EH (cell line): Measurements from ENCODE around the gene HOXB9.
A peak's percentile ranks its signal among the peaks of the same experiment; 100 is the strongest.

ENCODE experiments used
- DNase-seq: peaks from one replicate; pipeline ENCODE4 v3.0.0-alpha.2; 2015; ENCODE audit warnings: low read depth

Gene HOXB9

DNA sequence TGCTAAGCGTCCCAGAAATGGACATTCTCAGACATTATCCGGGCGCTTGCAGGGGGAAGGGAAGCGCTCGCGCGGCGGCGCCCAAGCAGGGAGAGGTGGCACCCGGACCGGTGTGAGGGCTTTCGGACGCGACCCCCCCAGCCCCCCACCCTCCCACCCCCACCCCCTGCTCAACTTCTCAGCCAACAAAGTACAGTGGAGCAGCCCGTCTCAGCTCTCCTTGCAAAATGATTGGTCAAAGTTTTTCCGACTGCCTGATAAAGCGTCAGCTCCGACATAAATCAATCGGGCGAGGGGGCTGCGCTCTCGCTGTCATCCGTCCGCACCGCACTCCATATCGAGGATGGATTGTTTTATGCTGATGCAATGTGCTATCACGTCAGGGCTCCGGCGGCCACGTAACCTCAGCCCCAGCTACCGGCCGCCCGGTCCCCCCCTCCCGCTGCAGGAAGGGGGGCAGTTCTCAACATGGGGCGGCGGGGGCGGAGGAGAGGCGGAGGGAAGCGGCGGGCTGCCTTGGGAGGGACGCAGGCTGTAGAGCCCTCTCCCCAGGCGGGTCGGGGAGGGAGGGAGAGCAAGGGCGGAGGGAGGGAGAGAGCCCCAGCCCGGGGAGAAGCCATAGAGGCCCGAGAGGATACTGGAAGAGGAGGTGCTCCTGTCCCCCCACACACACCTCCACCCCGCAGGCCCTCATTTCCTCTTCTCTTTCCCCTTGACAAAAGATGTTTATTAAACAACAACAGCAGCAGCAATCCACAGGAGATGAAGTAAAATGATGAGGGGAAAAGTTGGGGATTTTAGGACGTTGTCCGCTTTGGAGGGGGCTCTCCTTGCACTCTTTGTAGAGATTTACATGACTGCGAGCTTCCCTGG, at the start of gene HOXB9:
Gene HOXB9, minus strand, starts transcription at position 114 of the 873 bp plus-strand sequence. Its CDS starts 89 bp downstream, at position 25.
- no peak for DNase-seq

DNA sequence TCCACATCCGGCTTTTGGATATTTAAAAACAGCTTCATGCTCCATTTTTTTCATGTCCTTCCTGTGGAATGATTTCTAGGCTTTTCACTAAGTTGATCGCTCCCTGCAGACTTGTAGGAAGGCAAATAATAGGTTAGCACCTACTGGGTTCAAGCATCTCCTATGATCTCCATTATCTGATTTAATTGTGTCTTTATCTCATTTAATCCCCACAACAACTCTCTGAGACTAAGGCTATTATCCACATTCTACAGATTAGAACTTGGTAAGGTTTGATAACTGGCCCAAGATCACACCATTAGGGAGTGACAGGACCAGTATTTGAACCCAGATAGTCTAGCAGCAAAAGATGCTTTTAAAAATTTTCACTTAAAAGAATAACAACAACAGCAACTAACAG, 46.2 kb upstream of the HOXB9 start:
- no peak for DNase-seq

DNA sequence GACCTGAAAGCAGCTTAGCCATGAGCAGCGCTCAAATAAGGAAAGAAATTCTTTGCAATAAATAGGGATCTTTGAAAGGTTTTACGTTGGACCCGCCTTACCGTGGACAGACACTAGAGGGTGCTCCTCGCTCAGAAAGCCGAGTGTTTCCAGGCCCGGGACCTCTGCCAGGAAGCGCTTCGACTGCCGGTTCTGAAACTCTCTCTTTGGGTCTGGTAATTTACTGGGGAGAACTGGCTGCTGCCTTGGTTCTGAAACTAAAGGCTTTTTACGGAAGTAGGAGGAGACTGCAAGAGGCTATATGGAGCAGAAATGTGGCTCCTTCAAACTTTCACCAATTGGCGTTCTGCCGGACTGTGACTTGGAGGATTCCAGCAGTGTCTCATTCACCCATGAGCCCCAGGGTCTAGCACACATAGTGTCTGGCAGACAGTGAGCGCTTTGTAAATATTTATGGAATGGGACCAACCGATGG, 45.6 kb upstream of the HOXB9 start:
- DNase-seq, result peak; percentile 73

DNA sequence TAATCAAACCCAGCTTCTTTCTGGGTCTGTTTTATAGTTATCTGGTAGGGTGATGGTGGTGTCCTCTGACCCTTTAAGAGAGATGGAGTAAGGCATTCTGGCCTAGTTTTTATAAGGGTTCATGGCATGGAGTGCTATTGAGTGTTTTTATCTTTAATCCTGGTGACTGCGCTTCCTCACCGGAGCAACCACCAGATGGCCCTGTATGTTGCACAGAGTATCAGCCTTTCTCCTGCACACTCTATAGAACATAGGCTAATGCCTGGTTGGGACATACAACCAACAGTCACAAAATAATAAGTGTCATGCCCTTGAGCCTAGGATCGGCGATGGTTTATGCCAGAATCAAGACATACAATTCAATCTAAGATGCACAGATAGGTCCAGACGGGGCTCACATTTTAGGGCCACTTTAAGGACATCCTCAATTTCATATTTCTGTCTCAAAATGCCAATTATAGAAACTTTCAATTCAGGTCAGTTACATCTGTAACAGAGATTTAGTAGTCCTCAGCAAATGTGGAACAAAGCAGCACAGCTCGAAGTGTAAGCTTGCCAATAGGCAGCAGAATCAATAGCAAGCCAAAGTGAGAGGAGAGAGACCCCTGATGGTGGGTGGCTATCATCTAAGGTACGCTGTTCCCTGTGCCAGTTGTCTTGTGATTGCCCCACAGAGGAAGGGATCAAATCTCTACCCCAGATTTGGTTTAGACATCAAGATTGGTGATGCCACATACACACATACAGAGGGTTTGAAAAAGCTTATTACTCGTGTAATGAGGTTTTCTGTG, 37.2 kb upstream of the HOXB9 start:
- DNase-seq, result no peak

DNA sequence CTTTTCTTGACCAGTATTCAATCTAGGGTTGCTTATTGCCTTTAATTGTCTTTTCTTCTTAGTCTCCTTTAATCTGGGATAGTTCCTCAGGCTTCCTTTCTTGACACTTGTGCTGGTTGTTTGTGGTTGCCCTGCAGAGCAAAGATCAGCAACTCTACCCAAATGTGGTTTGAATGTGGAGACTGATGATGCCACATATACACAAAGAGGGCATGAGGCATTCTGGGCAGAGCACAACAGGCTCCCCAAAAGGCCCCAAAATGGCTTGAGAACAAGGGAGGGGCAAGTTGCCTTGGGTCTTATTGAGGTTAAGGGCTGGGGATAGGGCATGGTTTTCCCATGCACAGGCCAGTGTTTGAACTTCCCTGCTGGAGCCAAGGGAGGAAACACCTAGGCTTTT, 29.8 kb upstream of the HOXB9 start:
- no peak for DNase-seq

DNA sequence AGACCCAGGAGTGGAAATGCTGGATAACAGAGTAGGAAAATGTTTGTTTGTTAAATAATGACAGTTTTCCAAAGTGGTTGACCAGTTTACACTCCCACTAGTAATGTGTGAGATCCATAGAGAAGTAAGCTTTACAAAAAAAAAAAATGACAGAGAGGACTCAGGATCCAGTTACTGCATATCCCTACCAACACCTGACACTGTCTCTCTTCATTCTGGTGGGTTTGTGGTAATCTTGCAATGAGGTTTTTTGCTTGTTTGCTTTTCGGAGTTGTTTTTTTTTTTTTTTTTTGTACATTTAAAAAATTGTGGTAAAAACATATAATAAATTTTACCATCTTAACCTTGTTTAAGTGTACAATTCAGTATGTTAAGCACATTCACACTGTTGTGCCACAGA, 23.6 kb upstream of the HOXB9 start:
- DNase-seq, result no peak

DNA sequence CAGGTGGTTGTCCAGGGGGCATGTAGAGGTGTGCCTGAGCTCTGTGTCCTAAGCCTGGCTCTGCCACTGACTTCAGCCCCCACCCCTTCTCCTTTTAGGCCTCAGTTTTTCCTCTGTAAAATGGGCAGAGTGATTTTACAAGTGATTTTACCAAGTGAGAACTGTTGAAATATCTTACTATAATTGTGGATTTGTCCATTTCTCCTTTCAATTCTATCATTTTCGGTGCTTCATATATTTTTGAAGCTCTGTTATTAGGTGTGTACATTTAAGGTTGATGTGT, 21.7 kb upstream of the HOXB9 start:
- no peak for DNase-seq

DNA sequence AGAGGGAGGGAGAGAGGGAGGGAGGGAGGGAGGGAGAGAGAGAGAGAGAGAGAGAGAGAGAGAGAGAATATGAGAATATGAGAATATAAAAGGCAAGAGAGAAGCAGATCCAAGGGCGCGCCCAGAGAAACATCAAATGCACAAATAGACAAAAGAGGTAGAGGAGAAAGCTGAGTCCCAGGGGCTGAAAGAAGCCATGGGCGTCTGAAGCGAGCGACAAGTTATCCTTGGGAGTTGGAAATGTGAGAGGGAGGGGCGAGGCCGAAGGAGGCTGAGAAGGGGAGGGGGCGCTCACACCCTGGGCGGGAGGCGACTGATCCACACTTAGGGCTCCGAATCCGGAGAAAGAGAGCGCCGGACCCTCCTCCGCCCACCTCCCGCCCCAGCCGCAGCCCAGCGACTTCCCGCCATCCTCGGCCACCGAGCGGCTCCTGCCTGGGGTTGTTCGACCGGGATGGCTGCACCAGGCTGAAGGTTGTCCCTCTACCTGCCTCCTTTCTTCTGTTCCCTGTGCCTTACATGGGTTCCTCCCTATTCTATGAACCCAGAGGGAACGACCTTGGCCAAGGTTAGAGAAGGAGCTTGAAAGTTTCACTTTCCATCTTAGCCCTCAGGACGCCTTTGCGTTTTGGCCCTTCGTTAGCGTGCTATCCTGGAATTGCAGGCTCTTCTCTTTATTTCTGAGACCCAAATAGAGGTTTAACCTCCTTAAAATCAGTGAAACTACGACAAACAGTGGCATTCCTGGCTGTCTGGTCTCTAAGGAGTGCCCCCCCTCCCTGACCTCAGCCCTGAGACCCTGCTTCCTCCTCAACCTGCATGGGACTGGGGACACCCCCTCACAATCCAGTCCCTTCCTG, 21.2 kb upstream of the HOXB9 start:
- no peak for DNase-seq

DNA sequence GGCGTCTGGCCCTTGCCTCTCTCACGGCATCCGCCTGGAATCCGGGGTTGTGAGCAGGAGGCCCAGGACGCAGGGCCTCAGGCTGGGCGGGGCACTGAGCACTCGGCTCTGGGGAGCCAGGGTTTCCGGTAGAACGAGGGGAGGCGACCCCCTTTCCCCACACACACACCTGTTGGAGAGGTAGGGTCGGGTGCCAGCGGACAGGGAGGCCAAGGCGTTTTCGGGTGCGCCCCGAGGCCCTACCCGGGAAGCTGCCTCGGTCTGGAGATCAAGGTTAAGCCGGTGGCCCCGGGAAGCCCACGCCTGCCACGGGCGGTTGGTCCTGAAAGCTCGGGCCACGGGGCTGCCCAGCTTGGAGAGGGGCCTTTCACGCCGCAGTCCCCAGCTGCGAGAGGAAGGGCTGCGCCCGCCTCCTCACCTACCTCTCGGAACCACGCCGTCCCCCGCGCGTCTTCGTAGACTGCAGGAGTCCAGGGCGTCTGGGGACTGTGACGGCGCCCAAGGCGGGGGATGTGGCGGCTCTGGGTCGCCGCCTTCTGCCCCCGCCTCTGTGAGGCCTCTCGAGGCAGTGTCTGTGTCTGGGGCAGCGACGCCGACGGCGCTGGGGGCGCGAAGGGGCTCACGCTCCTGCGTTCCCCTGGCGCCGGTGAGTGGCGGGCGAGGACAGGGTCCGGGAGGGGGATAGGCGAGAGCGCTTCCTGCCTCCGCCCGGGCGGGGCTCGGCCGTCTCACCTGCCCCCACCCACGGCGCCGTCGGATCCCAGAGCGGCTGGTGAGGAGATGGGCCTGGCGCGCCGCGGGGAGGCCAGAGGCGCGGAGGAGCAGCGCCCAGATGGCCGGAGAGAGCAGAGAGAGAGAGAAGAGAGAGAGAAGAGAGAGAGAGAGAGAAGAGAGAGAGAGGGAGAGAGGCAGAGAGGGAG, 20.3 kb upstream of the HOXB9 start:
- DNase-seq, result no peak

DNA sequence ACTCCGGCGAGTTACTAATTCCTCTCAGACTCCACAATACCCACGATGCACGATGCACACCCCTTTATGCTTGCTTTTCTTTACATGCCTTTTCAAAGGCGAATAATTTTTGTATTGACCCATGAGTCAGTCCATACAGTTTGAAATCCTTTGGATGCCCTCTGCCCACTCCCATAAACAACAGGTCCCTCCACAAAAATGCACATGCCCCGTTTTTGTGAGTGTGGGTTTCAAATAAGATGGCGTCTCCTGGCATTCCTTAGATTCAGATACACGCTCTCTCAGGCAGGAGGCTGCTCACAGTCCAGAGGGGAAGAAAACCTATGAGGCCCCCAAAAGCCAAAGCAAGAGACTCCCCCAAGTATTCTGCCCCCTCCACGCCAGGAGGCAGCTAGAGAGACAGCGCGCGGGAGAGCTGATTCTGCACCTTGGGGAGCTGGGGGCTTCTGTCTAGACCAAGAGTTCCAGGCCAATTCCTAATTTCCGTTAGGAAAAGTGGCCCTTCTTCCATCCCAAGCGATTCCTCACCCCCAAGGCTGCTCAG, 19.6 kb upstream of the HOXB9 start:
- DNase-seq, result no peak

DNA sequence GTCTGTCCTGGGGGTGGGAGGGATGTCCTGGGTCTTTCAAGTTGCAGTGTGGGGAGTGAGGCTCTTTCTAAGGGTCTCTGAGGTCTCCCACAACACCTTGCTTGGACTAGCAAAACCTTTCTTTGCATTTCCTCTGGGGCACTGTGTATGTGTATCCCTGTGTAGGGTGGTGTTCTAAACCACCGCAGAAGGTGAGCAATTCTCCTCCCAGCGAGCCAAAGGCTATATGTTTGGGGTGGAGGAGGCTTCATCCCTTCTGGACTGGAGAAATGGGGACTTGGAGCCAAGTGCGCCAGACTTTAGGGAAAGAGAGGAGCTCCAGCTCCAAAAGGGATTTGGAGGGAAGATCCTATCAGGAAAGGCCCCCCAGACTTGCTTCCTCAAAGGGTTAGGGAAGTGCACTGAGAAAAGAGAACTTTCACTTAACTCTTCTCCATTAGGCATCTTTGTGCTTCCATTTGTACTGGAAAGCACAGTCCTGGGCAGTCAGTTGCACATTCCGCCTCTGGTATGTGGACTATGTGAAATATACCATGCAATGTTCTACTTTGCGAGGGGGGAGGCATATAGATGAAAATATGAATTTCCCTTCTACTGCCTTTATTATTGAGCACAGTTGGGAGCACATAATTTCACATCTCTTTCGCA, 18.9 kb upstream of the HOXB9 start:
- no peak for DNase-seq

DNA sequence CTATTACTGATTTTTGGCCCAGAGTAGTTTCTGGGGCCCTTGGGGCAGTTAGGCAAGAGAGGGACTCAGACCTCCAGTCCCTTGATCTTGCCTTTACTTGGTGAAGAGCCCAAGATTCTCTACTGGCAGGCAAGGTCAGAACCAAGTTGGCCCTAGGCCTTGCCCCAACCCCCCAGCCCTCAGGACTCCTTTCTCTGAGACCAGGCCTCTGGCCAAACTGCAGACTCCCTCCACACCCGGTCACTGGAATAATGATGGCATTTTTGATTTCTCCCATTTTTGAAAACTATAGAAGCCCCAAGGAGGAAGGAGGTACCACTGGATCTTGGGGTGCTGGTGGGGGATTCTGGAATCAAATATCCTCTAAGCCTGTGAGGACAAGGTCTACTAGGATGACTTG, 18.0 kb upstream of the HOXB9 start:
- DNase-seq, result no peak

DNA sequence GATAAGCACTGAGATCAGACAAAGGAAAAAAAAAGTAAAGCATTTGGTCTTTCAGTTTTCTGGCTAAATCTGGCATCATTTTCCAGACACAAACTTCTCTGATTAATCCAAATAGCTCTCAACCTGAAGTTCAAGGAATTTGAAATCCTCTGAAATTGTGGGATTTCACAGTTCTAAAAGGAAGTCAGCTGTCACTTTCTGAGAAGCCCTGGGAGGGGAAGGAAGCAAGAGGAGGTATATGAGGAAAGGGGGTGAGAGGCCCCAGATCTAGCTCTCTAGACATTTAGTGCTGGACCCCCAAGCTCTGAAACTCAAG, 17.5 kb upstream of the HOXB9 start:
- DNase-seq, result no peak

DNA sequence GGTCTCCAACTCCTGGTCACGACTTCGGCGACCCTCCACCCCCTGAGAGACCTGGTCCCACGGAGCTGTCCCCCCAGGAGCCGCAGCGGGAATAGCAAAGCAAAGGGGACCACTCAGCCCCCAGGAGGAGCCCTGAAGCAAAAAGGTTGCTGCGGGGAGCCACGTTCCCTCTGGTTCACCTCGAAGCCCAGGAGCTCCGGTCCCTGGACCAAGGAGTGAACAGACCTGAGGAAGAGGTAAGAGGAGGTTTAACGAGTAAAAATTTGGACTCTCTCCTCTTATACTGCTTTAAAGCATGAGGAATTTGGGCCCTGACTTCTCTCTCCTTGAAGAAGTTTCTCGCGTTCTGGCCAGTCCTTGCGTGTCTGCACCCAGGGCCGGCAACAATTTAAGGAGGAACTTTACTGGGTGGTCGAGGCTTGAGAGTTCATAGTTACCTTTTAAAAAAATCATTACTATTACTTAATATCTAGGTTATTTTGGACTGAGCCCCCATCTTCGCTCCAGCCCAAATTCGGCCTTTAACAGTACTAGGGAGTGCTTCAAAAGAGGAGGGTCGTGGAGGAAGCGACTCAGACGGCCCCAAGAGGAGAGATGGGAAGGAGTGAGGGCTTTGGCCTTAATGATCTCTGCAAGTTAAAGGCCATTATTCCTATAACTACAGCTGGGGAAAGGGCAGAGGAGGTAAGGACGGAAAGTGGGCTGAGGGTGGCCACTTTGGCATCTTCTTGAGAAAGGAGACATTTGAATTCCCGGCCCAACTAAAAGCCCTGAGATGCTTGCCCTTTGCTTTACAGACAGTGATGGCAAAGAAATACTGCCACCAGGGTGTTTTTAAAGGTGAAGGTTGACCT, 16.9 kb upstream of the HOXB9 start:
- DNase-seq, result no peak

DNA sequence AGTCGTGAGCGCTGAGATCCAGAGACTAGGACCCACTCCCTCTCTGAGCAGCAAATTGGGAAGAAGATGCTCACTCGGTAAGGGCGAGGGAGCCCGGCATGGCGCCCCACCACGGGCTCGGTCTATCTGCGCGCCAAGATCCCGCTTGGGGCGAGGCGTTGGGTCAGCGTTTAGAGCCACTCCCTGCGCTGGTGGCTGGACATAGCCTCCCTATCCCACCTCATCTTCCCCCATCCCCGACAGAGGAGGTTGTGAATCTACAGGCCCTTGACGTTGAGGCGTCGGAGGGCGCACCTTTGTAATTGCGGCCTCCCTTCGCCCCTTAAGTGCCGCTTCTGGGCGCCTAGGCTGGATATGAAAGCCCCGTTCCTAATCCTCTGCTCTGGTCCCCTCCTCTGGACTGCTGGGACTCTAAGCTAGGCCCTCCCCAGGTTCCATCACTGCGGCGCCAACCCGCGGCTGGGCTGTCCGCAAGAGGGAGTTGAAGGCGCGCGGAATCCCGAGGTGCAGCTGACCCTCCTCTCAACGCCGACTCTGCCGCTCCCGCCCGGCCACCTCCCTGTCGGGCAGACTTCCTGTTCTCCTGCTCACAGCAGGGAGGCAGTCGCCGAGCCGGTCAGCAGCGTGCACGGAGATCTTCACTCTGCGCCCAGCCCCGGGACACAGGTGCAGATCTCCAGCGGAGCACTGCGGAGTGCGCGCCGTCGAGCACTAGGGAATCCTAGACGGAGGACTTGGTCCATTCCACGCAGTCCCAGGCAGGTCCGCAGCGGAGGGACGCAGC, 16.1 kb upstream of the HOXB9 start:
- DNase-seq, result no peak

DNA sequence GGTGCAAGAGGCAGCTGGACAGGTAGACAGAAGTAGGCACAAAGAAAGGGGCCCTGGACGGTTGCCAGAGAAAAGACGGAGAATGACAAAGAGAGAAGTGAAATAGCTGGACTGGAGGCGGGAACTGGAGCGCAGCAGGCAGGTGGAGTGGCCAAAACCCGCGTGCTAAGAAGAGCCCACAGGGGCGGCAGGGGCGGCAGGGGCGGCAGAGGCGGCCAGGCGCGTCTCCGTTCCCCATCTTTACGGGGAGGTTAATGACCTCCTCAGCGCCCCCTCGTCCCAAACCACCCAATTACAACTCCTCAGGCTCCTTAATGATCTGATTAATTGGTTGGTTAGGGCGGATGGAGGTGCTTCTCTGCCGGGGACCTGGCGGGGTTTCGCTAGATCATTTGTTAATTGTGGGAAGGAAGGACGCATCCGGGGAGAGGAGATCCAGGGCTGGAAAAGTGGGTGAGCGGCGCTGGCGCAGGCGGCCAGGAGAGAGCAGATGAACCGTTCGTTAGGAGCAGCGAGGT, 15.4 kb upstream of the HOXB9 start:
- DNase-seq, result no peak

DNA sequence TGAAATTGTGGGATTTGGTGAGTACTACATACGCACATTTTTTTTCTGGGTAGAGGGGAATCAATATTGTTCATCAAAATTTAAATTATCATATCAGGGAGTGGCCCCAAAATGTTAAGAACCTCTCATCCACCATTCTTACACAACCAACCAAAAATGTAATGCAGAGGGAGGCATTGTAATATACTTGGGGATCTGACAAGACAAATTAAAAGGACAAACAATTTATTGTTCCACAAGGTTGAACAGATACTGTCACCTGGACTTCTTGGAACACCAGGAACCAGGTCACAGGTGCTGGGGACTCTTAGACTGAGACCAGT, 14.7 kb upstream of the HOXB9 start:
- DNase-seq, result no peak

DNA sequence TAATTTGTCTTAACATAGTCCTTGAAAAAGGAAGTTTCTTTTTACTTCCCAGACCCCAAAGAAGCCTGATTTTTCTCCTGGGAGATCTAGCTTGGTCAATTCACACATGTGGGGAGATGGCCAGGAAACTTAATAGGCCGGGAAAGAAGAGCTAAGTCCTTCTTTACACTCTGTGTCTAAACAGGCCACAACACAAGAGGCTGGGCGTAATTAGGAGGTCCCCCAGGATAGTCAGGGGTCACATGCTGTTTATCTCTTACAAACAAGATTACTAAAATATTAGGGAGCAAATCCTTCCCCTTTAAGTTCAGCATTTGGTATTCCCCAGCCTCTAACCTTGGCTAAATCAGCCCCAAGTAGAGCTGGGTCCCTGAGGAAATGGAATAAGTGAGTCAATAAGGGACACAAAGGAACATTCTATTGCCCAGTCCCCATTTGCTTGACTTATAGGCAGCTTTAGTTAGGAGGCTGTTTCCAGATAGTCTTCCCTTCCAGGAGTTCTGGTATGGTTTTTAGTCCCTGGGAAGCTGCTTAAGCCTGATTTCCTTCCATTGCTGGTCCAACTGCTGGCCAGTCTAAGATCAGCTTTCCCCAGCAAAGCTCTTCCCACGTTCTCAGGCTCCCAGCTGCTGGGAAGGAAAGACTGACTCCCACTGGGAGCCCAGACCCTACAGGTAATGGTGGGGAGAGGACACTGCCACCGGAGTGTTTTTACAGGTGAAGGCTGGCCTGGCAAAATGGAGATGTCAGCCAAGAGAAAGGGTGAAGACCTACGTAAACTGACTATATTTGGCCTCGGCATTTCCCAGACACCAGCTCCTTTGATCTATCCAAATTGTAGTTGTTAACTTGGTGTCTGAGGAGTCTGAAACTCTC, 14.1 kb upstream of the HOXB9 start:
- no peak for DNase-seq
